ENCODE results near the gene HSPBP1.

- no peak for TF ChIP-seq EZH2 (optimal IDR thresholded peaks at IDR 0.05; ENCODE audit: low read depth, low read length)
- no peak for TF ChIP-seq CTCF (IDR thresholded peaks at IDR 0.05; ENCODE audit: low read length)
- no peak for TF ChIP-seq EZH2phosphoT487 (IDR thresholded peaks at IDR 0.05; ENCODE audit: low read length)
Observed at GRCh38 chr19:55242517-55242916, 37.4 kb downstream of the HSPBP1 start.

Measured in MM.1S (cell line).